ENCODE measurements around the gene ERC2.

The ERC2 gene

DNA sequence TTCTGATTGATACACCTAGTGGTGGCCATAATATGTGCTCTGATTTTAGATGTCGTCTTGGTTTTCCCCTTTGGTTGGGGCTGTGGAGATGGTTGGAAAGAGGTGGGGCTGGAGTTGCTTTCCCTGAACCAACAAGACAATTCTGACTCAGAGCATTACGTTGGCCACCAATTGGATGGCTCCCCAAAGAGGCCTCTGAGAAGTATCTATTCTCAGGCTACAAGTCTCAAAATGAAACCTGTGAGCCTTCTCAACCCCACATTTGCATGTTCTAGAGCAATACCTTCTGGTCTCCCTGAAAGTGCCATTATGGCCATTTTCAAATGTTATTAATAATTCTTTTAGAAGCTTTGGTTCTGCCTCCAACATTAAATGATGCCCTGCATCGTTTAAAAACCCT, 792.8 kb downstream of the ERC2 start:
- DNase-seq (ENCODE audit: low spot score), result no peak

DNA sequence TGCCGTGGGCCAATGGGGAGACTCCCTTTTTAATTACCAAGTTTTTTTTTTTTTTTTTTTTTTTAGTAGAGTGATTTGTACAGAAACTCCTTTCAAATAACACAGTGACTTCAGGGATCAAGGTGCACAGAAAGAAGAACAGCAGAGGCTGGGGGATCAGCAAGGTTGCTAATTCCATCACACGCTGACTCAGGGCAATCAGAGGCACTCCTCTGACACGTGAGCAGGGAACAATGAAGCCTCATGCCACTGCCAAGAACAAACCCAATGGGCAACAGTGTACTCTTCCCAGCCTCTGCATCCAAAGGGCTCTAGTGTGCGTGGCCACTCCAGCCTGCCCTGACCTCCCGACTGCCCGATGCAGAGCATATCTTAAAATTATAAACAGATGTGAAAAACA, 794.5 kb downstream of the ERC2 start:
- no peak for DNase-seq (ENCODE audit: low spot score)

DNA sequence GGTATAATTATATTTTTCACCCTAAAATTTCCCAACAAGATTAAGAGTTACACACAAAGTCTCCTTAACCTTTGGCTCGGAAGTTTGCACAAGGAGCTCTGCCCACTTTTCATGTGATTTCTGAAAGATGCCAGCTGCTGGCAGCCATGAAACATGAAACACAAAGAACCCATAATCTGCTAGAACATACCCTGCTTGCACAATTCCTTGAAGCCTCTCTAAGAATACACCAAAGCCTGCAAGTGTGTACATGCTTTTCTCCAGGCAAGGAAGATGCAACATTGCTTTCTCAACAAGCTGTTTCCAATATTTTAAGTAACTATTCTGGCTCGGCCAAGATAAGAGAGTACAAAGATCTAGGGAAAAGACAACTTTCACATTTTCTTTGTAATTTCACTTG, 799.1 kb downstream of the ERC2 start:
- DNase-seq (ENCODE audit: low spot score), result no peak

DNA sequence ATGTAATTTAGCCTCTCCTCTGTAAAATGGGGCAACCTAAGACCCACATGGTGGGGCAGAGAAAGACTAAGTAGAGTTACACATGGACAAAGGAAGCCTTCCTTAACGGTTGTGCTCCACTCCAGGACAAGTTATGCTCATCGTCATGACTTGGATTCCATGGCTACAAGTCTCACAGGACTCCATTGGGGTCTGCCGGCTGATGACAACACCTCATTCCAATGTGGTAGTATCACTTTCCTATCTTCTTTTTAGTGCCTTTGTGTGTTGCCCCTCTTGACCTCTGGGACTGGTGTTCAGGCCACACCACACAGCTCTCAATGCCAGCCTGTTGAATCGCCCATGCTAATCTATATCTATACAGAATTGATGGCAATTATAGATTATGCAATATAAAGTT, 799.9 kb downstream of the ERC2 start:
- no peak for DNase-seq (ENCODE audit: low spot score)

DNA sequence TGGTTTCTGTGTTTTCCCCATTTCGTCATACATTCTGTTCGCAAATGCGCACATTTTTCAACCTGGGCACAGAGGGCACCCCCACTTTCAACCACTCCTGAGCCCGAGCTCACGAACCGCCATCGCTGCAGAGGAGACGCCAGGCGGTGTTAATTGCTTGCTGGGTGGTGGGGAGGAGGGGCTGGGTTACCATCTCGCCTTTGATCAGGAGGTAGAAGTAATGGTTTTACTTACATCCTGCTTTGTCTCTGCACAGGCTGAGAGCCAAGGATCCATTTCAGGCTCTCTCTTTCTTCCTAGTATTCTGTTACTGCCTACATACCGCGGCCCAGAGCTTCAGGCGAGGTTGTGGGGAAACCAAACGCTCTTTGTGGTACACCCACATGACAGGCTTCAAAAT, 803.9 kb downstream of the ERC2 start:
- no peak for DNase-seq (ENCODE audit: low spot score)

DNA sequence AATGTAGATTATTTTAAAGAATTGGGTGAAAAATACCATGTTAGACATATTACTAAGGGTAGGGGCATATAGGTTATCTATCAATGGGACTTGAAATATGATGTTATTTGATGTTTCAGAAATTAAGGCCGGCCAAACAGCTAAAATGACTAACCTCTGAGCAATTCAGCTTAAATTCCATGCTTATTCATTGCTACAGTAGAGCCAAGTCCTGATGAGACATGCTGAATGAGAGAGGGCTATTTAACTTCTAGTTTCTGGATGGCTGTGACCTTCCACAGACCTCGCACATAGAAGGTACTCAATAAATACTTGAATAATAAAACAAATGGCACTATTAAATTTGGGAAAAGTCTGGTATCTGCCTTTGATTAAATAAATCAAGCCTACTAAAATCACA, 805.6 kb downstream of the ERC2 start:
- DNase-seq (ENCODE audit: low spot score), result no peak

DNA sequence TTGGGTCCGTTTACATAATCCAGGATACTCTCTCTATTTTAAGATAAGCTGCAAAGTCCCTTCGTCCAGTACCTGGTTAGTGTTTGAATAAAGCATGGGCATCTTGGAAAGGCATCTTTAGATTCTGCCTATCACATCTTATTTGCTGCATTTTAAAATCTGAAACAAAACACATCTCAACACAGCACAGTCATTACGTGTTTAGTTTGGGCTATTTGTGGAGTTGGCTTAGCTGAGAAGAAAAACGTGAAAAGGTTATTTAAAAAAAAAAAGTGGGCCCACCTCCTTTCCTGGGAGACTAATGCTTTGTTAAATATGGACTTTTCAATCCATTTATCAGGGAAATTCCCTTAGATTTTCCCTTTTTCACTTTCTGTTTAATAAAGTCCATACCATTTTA, 806.7 kb downstream of the ERC2 start:
- no peak for DNase-seq (ENCODE audit: low spot score)

DNA sequence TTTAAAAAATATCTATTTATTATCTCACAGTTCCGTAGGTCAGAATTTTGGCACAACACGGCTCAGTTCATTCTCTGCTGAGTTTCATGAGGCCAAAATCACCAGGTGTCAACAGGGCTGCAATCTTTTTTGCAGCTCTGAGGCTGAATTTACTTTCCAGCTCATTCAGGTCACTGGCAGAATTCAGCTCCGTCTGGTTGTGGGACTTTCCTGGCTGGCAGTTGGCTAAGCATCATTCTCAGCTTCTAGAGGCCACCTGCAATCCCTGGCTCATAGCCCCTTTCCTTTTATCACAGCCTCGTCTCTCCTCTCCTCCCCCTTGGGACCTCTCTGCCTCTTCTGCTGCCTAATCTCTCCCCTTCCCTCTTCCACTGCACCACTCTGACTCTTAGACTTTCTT, 807.1 kb downstream of the ERC2 start:
- no peak for DNase-seq (ENCODE audit: low spot score)

DNA sequence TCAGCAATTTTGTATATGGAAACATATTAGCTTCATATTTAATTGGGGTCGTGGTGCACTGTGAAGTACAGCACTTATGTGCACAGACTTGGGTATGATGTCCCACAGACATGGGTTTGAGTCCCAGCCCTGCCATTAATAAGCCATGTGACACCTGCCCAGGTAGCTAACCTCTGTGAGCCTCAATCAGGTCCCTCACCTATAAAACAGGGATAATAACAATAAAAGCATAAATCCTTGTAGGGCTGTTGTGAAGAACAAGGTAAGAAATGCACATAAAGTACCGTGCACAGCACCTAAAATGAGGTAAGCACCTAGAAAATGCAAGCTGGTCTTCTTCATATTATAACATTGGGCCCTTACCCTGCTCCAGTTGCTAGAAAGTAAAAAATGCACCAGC, 807.6 kb downstream of the ERC2 start:
- no peak for DNase-seq (ENCODE audit: low spot score)

DNA sequence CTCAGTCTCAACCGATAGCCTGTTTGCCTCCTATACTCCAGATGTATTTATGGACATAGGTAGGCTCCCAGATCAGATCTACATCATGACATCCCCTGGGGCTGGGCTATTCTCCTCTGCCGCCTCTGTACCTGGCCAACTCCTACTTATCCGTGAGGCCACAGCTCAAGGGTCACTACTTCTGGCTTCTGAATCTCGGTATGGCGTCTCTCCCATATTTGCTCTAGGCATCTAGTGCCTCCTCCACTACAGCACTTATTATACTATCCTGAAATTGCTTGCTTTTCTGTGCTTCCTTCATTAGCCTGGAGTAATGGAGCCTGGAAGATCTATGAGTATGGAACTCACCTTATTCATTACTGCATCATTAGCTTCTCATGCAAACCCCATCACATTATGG, 808.6 kb downstream of the ERC2 start:
- DNase-seq (ENCODE audit: low spot score), result no peak

DNA sequence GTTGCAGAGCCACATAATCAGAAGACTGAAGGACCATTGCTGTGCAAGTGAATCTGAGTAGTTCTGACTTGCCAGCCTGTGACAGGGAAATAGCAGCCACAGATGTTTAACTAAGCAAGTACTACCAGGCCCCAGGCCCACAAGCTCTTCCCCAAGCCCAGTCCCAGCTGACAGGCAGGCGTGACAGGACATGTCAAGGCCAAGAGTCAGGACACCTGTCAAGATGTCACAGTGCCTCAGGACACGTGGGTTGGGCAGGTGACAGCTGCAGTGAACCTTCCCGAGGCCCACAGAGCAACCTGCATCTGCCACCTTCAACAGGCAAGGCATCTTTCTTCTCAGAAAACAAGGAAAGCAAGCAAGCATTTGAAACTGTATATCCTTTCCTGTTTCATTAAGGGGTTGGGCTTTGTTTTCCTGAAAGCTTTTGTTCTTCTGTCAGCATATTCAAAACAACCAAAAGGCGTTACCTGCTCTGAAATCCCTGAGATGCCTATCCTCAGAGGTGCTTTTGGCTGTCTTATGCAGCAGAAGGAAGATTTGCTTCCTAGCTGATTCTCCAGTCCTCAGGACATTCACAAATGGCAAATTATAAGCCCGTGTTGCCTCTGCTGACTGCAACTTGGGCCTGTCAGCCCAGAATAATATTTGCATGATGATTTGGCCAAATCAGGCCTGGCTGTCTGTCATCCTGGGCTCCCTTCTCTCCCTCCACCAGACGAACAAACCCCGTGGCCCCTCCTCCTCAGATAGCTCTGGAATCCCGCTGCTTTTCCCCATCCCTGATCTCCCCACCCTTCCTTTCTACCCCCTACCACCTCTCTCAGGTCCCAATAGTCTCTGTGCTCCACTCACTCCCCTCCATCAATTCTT, 809.3 kb downstream of the ERC2 start:
- DNase-seq (ENCODE audit: low spot score), result no peak

DNA sequence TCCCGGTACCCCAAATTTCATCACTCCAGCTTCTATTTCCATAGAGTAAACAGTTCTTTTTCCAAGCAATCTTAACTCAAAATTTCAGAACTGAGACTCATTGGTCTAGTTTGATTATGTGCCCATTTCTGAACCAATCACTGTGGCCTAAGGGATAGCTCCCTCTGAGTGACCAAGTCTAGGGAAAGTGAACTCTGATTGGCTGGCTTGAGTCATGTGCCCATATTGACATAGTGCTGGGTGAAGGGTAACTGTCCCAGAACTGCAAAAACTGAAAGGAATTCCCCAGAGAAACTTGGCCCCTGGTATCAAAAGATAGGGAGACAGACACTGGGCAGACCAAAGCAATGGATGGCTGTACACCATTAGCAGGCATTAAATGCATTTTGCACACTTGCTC, 810.0 kb downstream of the ERC2 start:
- DNase-seq (ENCODE audit: low spot score), result no peak

DNA sequence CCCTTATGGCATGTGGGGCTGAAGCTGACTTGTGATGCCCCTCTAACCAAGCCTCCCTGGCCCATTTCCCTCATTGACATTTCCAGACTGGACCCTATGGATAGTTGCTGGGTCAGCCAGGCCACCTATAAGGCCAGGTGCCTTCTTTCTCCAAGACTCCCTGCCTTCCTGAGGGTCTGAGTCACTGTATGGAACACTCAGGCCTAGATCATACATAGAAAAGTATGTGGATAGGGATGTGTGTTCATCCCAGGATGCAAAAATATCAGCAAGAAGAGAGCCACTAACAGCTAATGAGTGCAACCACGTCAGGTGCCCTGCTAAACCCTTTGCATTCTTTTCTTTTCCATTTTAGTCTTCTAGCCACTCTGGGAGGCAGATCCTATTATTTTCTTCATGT, 812.7 kb downstream of the ERC2 start:
- DNase-seq (ENCODE audit: low spot score), result no peak

DNA sequence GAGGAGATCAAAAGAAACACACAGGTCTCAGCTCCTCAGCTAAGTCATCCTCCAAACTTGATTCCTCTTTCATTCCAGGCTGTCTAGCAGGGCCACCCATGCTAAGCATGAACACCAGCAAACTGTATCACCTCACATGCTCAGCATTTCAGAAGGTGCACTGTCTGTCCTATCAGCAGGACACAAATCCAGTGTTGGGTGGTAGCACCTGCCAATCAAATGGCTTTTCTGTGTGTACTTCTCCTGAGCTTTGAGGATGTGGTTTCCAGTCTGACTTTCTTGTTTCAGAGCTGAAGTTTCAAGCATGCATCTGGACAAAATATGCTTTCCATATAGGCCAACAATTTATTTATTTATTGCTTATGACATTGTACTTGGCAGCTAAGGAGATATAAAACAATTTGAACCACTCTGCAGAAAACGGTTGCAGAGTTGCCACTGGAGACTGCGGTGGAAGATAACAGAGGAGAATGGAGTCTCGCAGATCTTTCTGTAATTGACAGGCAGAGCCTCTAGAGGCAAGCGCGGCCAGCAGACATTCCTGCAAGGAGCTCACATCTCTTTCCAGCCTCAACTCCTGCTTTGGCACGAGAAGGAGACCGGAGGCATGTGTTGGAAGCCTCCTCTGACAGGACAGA, 814.0 kb downstream of the ERC2 start:
- DNase-seq (ENCODE audit: low spot score), result no peak

DNA sequence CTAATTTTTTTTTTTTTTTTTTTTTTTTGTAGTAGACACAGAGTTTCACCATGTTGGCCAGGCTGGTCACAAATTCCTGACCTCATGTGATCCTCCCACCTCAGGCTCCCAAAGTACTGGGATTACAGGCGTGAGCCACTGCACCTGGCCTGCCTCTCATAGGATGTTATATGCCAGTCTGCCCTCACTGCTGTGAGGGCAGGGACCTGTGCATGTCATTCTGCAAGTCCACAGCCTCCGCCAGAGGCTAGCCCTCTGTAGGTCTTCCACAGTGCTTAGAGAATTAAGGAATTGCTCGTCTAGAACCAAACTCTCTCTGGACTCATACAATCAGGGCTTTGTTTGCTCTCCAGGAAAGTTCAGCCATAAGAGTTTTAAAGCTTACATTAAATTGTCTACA, 817.3 kb downstream of the ERC2 start:
- no peak for DNase-seq (ENCODE audit: low spot score)

DNA sequence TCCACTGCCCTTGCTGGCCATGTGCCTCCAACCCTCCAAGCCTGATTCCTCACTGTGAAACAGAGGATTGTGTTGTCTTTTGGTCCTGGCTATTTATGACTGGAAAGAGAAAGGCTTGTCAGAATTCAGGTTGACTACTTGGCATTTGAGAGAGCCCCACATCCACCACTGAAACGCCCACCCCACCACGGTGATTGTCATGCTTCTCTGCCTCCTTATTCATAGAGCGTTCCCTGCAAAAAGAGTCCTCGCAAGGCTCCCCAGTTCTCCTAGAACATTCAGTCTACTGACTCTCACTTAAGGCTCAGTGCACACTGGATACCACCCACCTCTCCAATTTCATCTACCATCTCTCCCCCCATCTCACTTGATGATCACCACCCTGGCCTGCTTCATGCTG, 818.3 kb downstream of the ERC2 start:
- no peak for DNase-seq (ENCODE audit: low spot score)

DNA sequence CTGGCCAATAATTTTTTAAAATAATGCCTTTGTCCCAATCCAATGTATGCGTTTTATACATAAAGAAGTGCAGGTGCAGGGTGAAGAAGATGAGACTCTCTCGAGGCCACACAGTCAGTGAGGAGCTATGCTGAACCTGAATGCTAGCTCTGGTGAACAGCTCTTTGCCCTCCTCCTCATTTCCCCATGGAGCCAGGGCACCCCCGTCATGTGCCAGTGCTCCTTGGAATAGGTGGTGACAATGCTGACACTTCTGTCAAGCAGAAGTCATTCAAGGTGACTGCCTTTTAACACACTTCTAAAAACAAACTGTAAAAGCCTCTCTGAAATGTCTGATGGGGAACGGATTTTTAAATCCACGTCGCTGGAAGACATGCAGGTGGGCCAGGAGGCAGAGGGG, 818.7 kb downstream of the ERC2 start:
- no peak for DNase-seq (ENCODE audit: low spot score)

DNA sequence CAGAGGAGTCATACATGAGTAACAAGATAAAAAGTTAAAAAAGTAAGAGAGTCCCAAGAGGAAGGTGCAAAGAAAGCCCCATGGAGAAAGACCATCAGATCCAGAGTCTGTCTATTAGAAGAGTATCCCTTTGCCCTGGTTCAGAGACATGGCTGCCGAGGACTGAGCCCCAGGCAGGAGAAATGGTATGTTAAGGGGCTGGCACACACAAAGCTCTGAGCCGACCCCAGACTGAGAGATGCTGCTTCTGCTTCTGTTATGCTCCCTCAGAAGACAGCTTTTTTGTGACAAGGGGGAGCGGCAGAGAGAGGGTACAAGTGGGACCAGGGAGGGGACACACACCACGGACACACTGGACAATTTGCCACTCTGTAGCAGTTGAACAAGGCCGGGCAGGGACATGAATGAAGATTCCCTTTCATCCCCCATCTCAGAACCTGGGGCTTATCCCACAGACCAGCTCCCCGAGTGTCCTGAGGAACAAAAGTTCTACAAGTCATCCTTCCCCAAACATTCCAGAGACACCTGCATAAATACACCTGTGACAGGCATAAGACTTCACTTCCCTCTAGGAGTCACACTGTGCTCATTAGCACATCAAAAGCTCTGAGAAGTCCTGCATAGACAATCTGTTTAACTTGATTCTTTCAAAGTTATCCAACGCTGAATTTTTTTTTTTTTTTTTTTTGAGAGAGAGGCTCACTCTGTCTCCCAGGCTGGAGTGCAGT, 819.5 kb downstream of the ERC2 start:
- no peak for DNase-seq (ENCODE audit: low spot score)

DNA sequence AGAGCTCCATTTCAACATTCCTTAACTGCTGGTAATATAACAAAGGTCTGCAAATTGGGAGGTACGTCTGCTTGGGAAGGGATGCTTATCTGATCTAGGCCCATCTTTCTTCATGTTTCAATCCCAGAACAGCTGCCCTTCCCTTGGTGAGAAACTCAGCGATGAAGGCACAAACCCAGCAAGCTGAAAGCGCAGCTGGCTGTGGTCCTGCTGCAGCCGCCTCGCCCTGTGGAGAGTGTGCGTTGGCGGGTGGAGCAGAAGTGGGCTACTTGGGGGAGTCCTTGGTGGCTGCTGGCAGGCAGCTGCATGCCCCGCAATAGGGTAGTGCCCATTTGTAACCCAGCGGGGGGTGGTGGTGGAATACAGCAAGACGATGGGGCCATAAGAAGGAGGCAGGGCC, 820.6 kb downstream of the ERC2 start:
- DNase-seq (ENCODE audit: low spot score), result no peak

DNA sequence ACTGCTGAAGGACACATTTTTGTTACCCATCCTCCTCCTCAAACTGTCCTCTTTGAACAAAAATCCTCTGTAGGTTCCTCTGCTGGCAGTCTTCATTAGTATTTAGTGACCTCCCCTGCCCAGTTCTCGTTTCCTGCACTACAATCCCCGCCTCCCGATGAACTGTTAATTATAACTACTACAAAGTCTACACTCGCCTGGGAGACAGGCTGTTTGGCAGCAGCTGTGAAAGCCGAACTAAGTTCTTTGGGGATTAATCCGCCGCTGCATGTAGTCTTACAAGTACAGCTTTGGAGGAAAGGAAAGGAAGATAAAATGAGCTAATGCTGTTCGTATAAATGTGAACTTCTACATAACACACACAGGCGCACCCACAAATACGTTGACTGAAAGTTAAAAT, 821.2 kb downstream of the ERC2 start:
- no peak for DNase-seq (ENCODE audit: low spot score)

DNA sequence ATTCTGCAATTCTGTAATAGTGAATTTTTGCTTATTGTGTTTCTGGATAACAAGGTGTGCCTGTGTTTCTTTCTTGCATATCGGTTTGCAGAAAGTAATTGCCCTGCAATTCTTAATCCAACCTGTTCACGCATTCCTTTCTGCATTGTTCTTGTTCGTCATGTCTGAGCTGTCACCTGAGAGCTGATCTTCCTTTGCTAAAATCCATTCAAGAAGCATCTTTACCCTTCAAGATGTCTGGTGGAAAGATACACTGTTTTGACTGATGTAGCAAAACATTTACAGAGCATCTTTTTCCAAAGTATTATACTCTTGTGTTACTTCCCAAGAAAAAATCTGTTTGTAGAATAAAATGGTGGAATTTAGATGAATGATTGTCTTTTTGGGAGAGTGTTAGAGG, 822.1 kb downstream of the ERC2 start:
- no peak for DNase-seq (ENCODE audit: low spot score)

DNA sequence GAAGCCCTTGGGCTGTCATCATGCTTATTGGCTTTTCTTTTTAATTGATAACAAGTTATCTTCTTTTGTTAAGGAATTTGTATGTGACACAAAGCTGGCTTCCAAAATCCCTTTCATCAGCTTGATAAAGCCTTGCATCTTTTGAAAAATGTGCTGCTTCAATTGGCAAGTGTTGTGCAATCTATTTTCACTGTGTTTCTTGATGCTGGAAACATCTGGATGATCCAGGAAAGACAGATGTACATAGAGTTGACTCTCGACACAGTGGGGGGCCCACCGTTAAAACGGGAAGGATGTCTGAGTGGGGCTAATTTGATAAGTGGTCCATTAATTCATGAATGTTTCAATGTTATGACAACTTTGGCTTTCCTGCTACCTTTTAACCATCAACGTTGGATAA, 822.8 kb downstream of the ERC2 start:
- no peak for DNase-seq (ENCODE audit: low spot score)

DNA sequence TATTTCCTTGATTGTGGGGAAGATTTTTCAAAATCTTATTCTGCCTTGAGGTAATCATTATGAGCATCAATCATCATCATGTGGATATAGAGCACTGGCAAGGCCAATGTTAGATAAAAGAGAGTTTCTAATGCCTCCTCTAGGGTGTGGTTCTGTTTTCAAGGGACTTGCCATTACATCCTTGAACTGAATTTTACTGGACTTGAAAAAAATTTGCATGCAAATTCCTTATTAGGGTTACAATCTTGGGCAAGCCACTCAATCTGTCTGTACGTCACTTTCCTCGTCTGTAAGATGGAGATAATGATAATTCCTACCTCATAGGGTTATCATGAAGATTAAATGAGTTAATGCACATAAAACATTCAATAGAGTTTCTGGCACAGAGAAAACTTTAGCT, 825.0 kb downstream of the ERC2 start:
- DNase-seq (ENCODE audit: low spot score), result no peak

All from hematopoietic multipotent progenitor cell treated with erythropoietin and hydrocortisone succinate and interleukin-3 and kit ligand, for 15 days (in vitro differentiated cells).